K562 (cell line): ENCODE results near the gene ATG7. TPM values are rescaled to one million over a fixed set of nuclear protein-coding genes. Genes with fewer than 3 reads are reported as not detected.

Experiments used
- ATAC-seq: fragments of 200-7000 bp; cut with Tn5 transposase; 3 replicates; pipeline ENCODE4 v1.9.1; 2020; ENCODE audit warnings: moderate library complexity
- BruUV-seq: library from RNA; stranded (reverse); fragments of 400-500 nt; replicated peaks from 2 replicates; lab custom pipeline; 2021; lab: Mats Ljungman, UMichigan
- CTCF ChIA-PET: fragments of 300-600 bp; formaldehyde crosslinking; extraction: SDS; loops from one replicate; lab custom pipeline; 2021; ENCODE audit warnings: low intra/inter-chr PET ratio; lab: Yijun Ruan, JAX
- POLR2A ChIA-PET: fragments of 300-600, 350-650 bp; sonication (Branson Sonifier 250); formaldehyde crosslinking; extraction: SDS; loops from one replicate; lab custom pipeline; 2021; ENCODE audit warnings: antibody characterized with exemption, inconsistent platforms; lab: Yijun Ruan, JAX
- DNase-seq, 4 experiments: peaks; one replicate each; pipeline versions ENCODE4 v3.0.0 to v3.0.0-alpha.2; 2011 to 2018; ENCODE audit warnings: low spot score in 3 of 4, mixed read lengths in 3 of 4; ENCODE audit errors: extremely low read depth in 1 of 4
- FAIRE-seq: peaks from 2 replicates; lab custom pipeline; 2011; peaks lifted over from hg19 to GRCh38; lab: Jason Lieb, UNC
- H2AFZ ChIP-seq: 2 replicates; pipeline ENCODE4 v1.6.0; 2011; ENCODE audit warnings: low read depth, low read length, control low read depth, inconsistent platforms
- H3K27ac ChIP-seq: fragments of 200-600 bp; 3 replicates; pipeline ENCODE4 v1.8.0; 2011; ENCODE audit warnings: low read depth, mild to moderate bottlenecking, control low read depth, inconsistent platforms, low read length, moderate library complexity, mixed read lengths; ENCODE audit errors: extremely low read depth
- H3K27me3 ChIP-seq, 2 experiments: fragments of 300-600 bp in 1 of 2; 2 replicates in 1 of 2; 3 replicates in 1 of 2; pipeline versions ENCODE4 v1.6.0 to v1.8.0; 2011; ENCODE audit warnings: inconsistent platforms in 2 of 2, low read length in 2 of 2, mild to moderate bottlenecking in 1 of 2, mixed read lengths in 1 of 2, moderate library complexity in 1 of 2; ENCODE audit not compliant: control insufficient read depth in 2 of 2, insufficient read depth in 2 of 2
- H3K36me3 ChIP-seq: fragments of 300-600 bp; 3 replicates; pipeline ENCODE4 v1.8.0; 2011; ENCODE audit warnings: mild to moderate bottlenecking, low read length, inconsistent platforms; ENCODE audit not compliant: control insufficient read depth, insufficient read depth
- H3K4me1 ChIP-seq, 2 experiments: fragments of 200-600 bp in 1 of 2; replicated peaks in 1 of 2; 2 replicates in 1 of 2; 3 replicates in 1 of 2; pipeline versions ENCODE4 v1.5.1 to v1.8.0; 2011; ENCODE audit warnings: inconsistent platforms in 2 of 2, low read length in 2 of 2, mild to moderate bottlenecking in 1 of 2, mixed read lengths in 1 of 2, moderate library complexity in 1 of 2; ENCODE audit not compliant: control insufficient read depth in 2 of 2, insufficient read depth in 2 of 2
- H3K4me2 ChIP-seq: 2 replicates; pipeline ENCODE4 v1.6.1; 2011; ENCODE audit warnings: low read length, control low read depth, inconsistent platforms, mixed read lengths; ENCODE audit not compliant: insufficient read depth
- H3K4me3 ChIP-seq: fragments of 200-600 bp; sonication (generic), shearing (Covaris generic); 2 replicates; pipeline ENCODE4 v1.5.1; 2016; ENCODE audit warnings: control low read depth, inconsistent platforms
- H3K79me2 ChIP-seq: fragments of 200-600 bp; 3 replicates; pipeline ENCODE4 v1.8.0; 2011; ENCODE audit warnings: low read length, inconsistent platforms; ENCODE audit not compliant: control insufficient read depth, insufficient read depth
- H3K9ac ChIP-seq, 2 experiments: 2 replicates each; pipeline versions ENCODE4 v1.6.0 to v1.6.1; 2011; ENCODE audit warnings: low read depth in 2 of 2, low read length in 2 of 2, control low read depth in 1 of 2, inconsistent platforms in 1 of 2, mild to moderate bottlenecking in 1 of 2, mixed read lengths in 1 of 2; ENCODE audit not compliant: insufficient read depth in 1 of 2
- H3K9me1 ChIP-seq: one replicate; pipeline ENCODE4 v1.6.0; 2011; ENCODE audit warnings: inconsistent platforms, mild to moderate bottlenecking, low read length, moderate library complexity; ENCODE audit not compliant: control insufficient read depth, insufficient read depth
- H3K9me3 ChIP-seq: replicated peaks from 2 replicates; pipeline ENCODE4 v1.5.1; 2011; ENCODE audit warnings: low read depth, low read length, inconsistent platforms; ENCODE audit not compliant: control insufficient read depth, insufficient read depth
- H4K20me1 ChIP-seq: replicated peaks from 2 replicates; pipeline ENCODE4 v1.6.1; 2011; ENCODE audit warnings: low read length, inconsistent platforms, mixed read lengths; ENCODE audit not compliant: control insufficient read depth, insufficient read depth
- CBFA2T2 ChIP-seq: fragments of 450-650 bp; conservative IDR thresholded peaks from 2 replicates; pipeline ENCODE4 v1.6.1; 2017; ENCODE audit warnings: mild to moderate bottlenecking
- CEBPG ChIP-seq, 3 experiments: fragments of 200-800 bp in 1 of 3; sonication (Bioruptor generic) in 1 of 3; sonication (generic) in 1 of 3; formaldehyde crosslinking in 1 of 3; IDR thresholded peaks in 2 of 3; conservative IDR thresholded peaks in 1 of 3; 2 replicates each; pipeline versions ENCODE4 v1.6.1 to v1.8.0; 2016 to 2022; ENCODE audit warnings: missing compliant biosample characterization in 2 of 3, missing genetic modification characterization in 2 of 3, mild to moderate bottlenecking in 1 of 3, missing genetic modification reagents in 1 of 3
- DACH1 ChIP-seq: fragments of 450-650 bp; IDR thresholded peaks from 2 replicates; pipeline ENCODE4 v1.6.1; 2018; ENCODE audit not compliant: partially characterized antibody
- ELF4 ChIP-seq: fragments of 450-650 bp; formaldehyde crosslinking; IDR thresholded peaks from 2 replicates; pipeline ENCODE4 v1.4.0; 2022; ENCODE audit warnings: missing genetic modification characterization
- MYC ChIP-seq, 2 experiments: fragments of 250-450 bp in 1 of 2; sonication (Bioruptor Pico) in 1 of 2; IDR thresholded peaks; 2 replicates each; pipeline versions ENCODE4 v1.5.1 to v1.6.1; 2012 to 2021; ENCODE audit warnings: low read depth in 2 of 2, borderline replicate concordance in 1 of 2, improper control_type of control experiment in 1 of 2, low read length in 1 of 2, mild to moderate bottlenecking in 1 of 2, moderate library complexity in 1 of 2
- RBBP5 ChIP-seq: fragments of 200-600 bp; sonication (generic); IDR thresholded peaks from 2 replicates; pipeline ENCODE4 v1.6.1; 2012; ENCODE audit warnings: borderline replicate concordance, mild to moderate bottlenecking, low read length, control low read depth, inconsistent platforms; ENCODE audit not compliant: insufficient read depth, poor library complexity, severe bottlenecking
- SOX6 ChIP-seq: fragments of 450-650 bp; IDR thresholded peaks from 2 replicates; pipeline ENCODE4 v1.6.1; 2014; ENCODE audit warnings: mild to moderate bottlenecking
- TAF9B ChIP-seq: fragments of 450-650 bp; IDR thresholded peaks from 2 replicates; pipeline ENCODE4 v1.6.1; 2018; ENCODE audit warnings: mild to moderate bottlenecking; ENCODE audit not compliant: partially characterized antibody
- TSC22D4 ChIP-seq: fragments of 450-650 bp; IDR thresholded peaks from 2 replicates; pipeline ENCODE4 v1.6.1; 2016; ENCODE audit warnings: missing genetic modification characterization, missing biosample characterization, control low read depth
- ZBTB11 ChIP-seq, 3 experiments: fragments of 200-800 bp in 1 of 3; fragments of 250-450 bp in 1 of 3; fragments of 450-650 bp in 1 of 3; sonication (Bioruptor Pico) in 1 of 3; sonication (Bioruptor generic) in 1 of 3; formaldehyde crosslinking in 1 of 3; IDR thresholded peaks; 2 replicates each; pipeline versions ENCODE4 v1.6.1 to v1.8.0; 2016 to 2022; ENCODE audit warnings: mild to moderate bottlenecking in 2 of 3, missing genetic modification characterization in 2 of 3, missing compliant biosample characterization in 1 of 3, moderate library complexity in 1 of 3
- ZKSCAN3 ChIP-seq: fragments of 250-450 bp; sonication (Bioruptor Pico); IDR thresholded peaks from 2 replicates; pipeline ENCODE4 v1.4.0; 2020
- ZNF224 ChIP-seq: sonication (generic); formaldehyde crosslinking; IDR thresholded peaks from 2 replicates; pipeline ENCODE4 v1.8.0; 2022; ENCODE audit warnings: mild to moderate bottlenecking, missing genetic modification reagents
- WGBS: fragments of 100-300 bp; shearing (Covaris generic); methylation state at CpG from one replicate; pipeline ENCODE4 v1.1.6; 2016; ENCODE audit warnings: low coverage, mixed read lengths; ENCODE audit not compliant: insufficient coverage; ENCODE audit errors: missing lambda C conversion rate; 5-methylcytosine and 5-hydroxymethylcytosine counted together
- in situ Hi-C: fragments of 300-500 bp; cut with MboI; formaldehyde crosslinking; loops from 4 replicates; pipeline ENCODE4 v1.15.0; 2018; ENCODE audit warnings: inconsistent platforms, mixed read lengths
- intact Hi-C: fragments of 100-400 bp; cut with micrococcal nuclease; formaldehyde crosslinking; loops from 2 replicates; pipeline ENCODE4 v1.14.2; 2022
- polyA plus RNA-seq, 8 experiments: library from polyadenylated mRNA; depleted of rRNA in 4 of 8; stranded (reverse) in 5 of 8; unstranded in 3 of 8; fragments of >200 nt; fragmentation: Nextera tagmentation in 2 of 8; fragmentation: Illumina TruSeq in 1 of 8; extraction: Ambion mirVana in 2 of 8; extraction: Trizol in 1 of 8; gene quantifications; 2 replicates each; pipeline versions ENCODE4 v1.2.1 to v1.2.3, GENCODE V29; 2011 to 2014; ENCODE audit warnings: inconsistent platforms in 1 of 8, missing spikeins in 1 of 8
- total RNA-seq, 7 experiments: library from RNA; depleted of rRNA in 6 of 7; stranded (reverse); fragments of >200 nt in 6 of 7; fragmentation: Illumina TruSeq in 2 of 7; extraction: Trizol in 2 of 7; gene quantifications; 2 replicates each; pipeline versions ENCODE4 v1.2.1 to v1.2.3, GENCODE V29; 2011 to 2021; ENCODE audit warnings: low replicate concordance in 1 of 7
- TF ChIP-seq, protein P1 (sequence below): fragments of 450-650 bp; IDR thresholded peaks from 2 replicates; pipeline ENCODE4 v1.6.1; 2017; ENCODE audit warnings: antibody characterized with exemption, mild to moderate bottlenecking

Gene ATG7
- total and polyA plus RNA-seq, 9 of the 15 experiments (the other 6 are each of a cell fraction or from before 2014, with no cell fraction given), result 18.3 to 45.3 (median 33.6) TPM

- TF ChIP-seq CEBPG (CRISPR knock-in tag; IDR thresholded peaks at IDR 0.05), result no peak
- TF ChIP-seq CEBPG (tag; conservative IDR thresholded peaks at IDR 0.05 in 1 of 2, IDR thresholded peaks at IDR 0.05 in 1 of 2), result no peak
- TF ChIP-seq DACH1, result no peak
- no peak for TF ChIP-seq ELF4 (CRISPR knock-in tag)
- TF ChIP-seq, all 486 proteins: peak for 0
Measured at GRCh38 chr3:11317300-11317699, 45.1 kb downstream of the ATG7 start (continued).

DNA sequence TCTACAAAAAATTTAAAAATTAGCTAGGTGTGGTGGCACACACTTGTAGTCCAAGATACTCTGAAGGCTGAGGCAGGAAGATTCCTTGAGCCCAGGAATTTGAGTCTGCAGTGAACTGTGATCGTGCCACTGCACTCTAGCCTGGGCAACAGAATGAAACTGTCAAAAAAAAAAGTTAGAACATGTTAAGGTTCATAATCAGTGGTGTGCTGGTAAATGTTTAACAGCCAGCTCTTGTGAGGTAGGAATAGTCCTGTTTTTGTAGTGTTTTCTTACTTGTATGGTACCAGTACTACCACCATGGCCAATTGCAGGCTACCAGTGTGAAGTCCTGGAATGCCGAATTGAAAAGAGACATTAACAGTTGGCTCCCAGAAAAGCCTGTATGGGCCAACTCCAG lies 50.7 kb downstream of the ATG7 start:
- ChIA-PET CTCF (no interaction called here), POLR2A (interaction anchor here (1.0 to 1.1 kb wide), 2 partner anchors 11 to 12 kb away, joined by 3 to 6 read pairs; no protein-coding TSS in a partner anchor)
- DNase-seq (no peak), FAIRE-seq (no peak), ATAC-seq (no peak)
- H3K79me2 ChIP-seq, result no peaks in the 10 kb centered on the region
- in situ Hi-C loops (no loop called here), intact Hi-C loops (no loop called here)
- no peaks in the 10 kb centered on the region for H4K20me1 ChIP-seq
- H3K9me3 ChIP-seq, result no peaks in the 10 kb centered on the region
- 83% methylated on average over 2 of the region's 2 CpGs for WGBS
- no peak overlapping the region for H3K27ac ChIP-seq
- H3K4me3 ChIP-seq, result no peak overlapping the region
- H3K36me3 ChIP-seq, result peaks cover 55% of the 10 kb centered on the region; the same call in 2 of the 3 replicates
- H3K9me1 ChIP-seq, result no peaks in the 10 kb centered on the region
- no peak overlapping the region for H3K4me2 ChIP-seq
- no peaks in the 10 kb centered on the region for H3K27me3 ChIP-seq
- no peak overlapping the region for H2AFZ ChIP-seq
- no TSS peak for BruUV-seq
- H3K4me1 ChIP-seq, result no peaks in the 10 kb centered on the region
- H3K9ac ChIP-seq, result no peak overlapping the region
- TF ChIP-seq MYC (IDR thresholded peaks at IDR 0.05; ENCODE audit: low read depth, low read length) (no peak), MYC (CRISPR knock-in tag; IDR thresholded peaks at IDR 0.05; ENCODE audit: borderline replicate concordance, low read depth) (no peak), TSC22D4 (tag) (no peak), RBBP5 (no peak), ZBTB11 (CRISPR knock-in tag; IDR thresholded peaks at IDR 0.05) (no peak), ZKSCAN3 (no peak), SOX6 (no peak), CBFA2T2 (no peak), ZNF224 (CRISPR knock-in tag) (no peak), TAF9B (no peak)
- TF ChIP-seq, protein P1, sequence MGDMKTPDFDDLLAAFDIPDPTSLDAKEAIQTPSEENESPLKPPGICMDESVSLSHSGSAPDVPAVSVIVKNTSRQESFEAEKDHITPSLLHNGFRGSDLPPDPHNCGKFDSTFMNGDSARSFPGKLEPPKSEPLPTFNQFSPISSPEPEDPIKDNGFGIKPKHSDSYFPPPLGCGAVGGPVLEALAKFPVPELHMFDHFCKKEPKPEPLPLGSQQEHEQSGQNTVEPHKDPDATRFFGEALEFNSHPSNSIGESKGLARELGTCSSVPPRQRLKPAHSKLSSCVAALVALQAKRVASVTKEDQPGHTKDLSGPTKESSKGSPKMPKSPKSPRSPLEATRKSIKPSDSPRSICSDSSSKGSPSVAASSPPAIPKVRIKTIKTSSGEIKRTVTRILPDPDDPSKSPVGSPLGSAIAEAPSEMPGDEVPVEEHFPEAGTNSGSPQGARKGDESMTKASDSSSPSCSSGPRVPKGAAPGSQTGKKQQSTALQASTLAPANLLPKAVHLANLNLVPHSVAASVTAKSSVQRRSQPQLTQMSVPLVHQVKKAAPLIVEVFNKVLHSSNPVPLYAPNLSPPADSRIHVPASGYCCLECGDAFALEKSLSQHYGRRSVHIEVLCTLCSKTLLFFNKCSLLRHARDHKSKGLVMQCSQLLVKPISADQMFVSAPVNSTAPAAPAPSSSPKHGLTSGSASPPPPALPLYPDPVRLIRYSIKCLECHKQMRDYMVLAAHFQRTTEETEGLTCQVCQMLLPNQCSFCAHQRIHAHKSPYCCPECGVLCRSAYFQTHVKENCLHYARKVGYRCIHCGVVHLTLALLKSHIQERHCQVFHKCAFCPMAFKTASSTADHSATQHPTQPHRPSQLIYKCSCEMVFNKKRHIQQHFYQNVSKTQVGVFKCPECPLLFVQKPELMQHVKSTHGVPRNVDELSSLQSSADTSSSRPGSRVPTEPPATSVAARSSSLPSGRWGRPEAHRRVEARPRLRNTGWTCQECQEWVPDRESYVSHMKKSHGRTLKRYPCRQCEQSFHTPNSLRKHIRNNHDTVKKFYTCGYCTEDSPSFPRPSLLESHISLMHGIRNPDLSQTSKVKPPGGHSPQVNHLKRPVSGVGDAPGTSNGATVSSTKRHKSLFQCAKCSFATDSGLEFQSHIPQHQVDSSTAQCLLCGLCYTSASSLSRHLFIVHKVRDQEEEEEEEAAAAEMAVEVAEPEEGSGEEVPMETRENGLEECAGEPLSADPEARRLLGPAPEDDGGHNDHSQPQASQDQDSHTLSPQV, result no peak
